Mesothelial cell of epicardium (in vitro differentiated cells): Measurements from ENCODE around the gene NAT8L. TPM values are rescaled to one million over a fixed set of nuclear protein-coding genes. Genes with fewer than 3 reads are reported as not detected.

Experiments used
- DNase-seq, 2 experiments: peaks; one replicate each; pipeline ENCODE4 v3.0.0; 2021; ENCODE audit warnings: low spot score in 2 of 2; ENCODE audit not compliant: unreplicated experiment in 2 of 2
- H3K27ac Mint-ChIP-seq: 2 replicates; pipeline ENCODE4 v1.8.0; 2021; ENCODE audit warnings: mixed read lengths
- H3K27me3 Mint-ChIP-seq: 2 replicates; pipeline ENCODE4 v1.8.0; 2021; ENCODE audit warnings: low read depth, mixed read lengths
- H3K36me3 Mint-ChIP-seq: 2 replicates; pipeline ENCODE4 v1.8.0; 2021; ENCODE audit warnings: mixed read lengths
- H3K4me1 Mint-ChIP-seq: 2 replicates; pipeline ENCODE4 v1.8.0; 2021; ENCODE audit warnings: mixed read lengths
- H3K4me3 Mint-ChIP-seq: 2 replicates; pipeline ENCODE4 v1.8.0; 2021; ENCODE audit warnings: mild to moderate bottlenecking, moderate library complexity, mixed read lengths
- H3K9me3 Mint-ChIP-seq: 2 replicates; pipeline ENCODE4 v1.8.0; 2021; ENCODE audit warnings: mixed read lengths
- total RNA-seq: library from RNA; stranded (reverse); gene quantifications from 3 replicates; pipeline ENCODE4 v1.2.1, GENCODE V29; 2021
- TF ChIP-seq, protein P1 (sequence below): fragments of 200-600 bp; sonication (generic); IDR thresholded peaks from one replicate; pipeline ENCODE4 v1.5.0; 2021; ENCODE audit warnings: antibody characterized with exemption; ENCODE audit not compliant: unreplicated experiment

The NAT8L gene
- total RNA-seq, 1 donor from 2014 or later, result 25.2 TPM

DNA sequence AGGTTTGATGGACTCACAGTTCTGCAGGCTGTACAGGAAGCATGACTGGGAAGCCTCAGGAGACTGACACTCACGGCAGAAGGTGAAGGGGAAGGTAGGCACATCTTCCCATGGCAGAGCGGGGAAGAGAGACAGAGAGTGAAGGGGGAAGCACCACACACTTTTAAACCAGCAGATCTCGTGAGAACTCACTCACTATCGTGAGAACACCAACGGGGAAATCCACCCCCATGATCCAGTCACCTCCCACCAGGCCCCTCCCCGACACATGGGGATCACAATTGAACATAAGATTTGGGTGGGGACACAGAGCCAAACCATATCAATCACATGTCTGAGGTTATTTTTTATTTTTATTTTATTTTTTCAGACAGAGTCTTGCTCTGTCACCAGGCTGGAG lies 4.9 kb upstream of the NAT8L start:
- no peaks in the 10 kb centered on the region for H3K9me3 Mint-ChIP-seq
- TF ChIP-seq, protein P1, sequence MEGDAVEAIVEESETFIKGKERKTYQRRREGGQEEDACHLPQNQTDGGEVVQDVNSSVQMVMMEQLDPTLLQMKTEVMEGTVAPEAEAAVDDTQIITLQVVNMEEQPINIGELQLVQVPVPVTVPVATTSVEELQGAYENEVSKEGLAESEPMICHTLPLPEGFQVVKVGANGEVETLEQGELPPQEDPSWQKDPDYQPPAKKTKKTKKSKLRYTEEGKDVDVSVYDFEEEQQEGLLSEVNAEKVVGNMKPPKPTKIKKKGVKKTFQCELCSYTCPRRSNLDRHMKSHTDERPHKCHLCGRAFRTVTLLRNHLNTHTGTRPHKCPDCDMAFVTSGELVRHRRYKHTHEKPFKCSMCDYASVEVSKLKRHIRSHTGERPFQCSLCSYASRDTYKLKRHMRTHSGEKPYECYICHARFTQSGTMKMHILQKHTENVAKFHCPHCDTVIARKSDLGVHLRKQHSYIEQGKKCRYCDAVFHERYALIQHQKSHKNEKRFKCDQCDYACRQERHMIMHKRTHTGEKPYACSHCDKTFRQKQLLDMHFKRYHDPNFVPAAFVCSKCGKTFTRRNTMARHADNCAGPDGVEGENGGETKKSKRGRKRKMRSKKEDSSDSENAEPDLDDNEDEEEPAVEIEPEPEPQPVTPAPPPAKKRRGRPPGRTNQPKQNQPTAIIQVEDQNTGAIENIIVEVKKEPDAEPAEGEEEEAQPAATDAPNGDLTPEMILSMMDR, result no peak
- H3K4me3 Mint-ChIP-seq, result no peak overlapping the region
- no peak for DNase-seq
- H3K4me1 Mint-ChIP-seq, result peaks cover 9% of the 10 kb centered on the region
- peaks cover 2% of the 10 kb centered on the region for H3K36me3 Mint-ChIP-seq
- peaks cover 53% of the 10 kb centered on the region for H3K27me3 Mint-ChIP-seq
- H3K27ac Mint-ChIP-seq, result no peak overlapping the region

DNA sequence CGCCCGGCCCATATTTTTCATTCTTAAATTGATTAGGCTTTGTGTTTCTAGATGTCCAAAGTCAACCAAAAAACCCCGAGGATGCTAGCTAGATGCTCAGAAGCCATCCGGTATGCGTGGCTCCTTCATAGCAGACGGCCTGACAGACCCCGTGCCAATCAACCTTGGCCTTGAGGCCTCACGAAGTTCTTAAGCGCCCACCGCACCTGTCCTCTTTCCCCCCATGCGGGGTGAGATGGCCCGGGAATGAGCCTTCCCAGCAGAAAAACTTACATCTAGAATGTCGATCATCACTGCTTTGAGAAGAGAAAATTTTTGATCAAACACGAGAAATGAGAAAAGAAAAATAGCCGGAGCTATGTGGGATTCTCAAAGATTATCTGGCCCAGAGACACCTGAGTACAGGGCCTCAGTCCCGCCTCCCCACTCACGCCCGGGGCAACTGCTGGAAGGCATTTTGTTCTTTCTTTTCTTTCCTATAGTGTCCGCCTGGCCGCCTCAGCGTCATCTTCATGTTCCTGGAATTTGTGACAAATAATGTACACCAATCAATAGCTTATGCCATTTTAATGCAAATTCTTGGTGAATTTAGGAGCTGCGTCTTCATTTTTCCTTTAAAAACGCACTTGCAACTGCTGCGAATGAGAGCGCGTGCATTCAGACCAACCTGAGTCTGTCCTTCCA lies 1.6 kb upstream of the NAT8L start:
- TF ChIP-seq, protein P1, result no peak
- H3K9me3 Mint-ChIP-seq, result no peaks in the 10 kb centered on the region
- peaks cover 2% of the 10 kb centered on the region for H3K36me3 Mint-ChIP-seq
- H3K27ac Mint-ChIP-seq, result peak overlapping the region; percentile 17
- peak overlapping the region; percentile 58 for H3K4me3 Mint-ChIP-seq
- DNase-seq, result no peak
- peaks cover 45% of the 10 kb centered on the region for H3K27me3 Mint-ChIP-seq
- peaks cover 11% of the 10 kb centered on the region for H3K4me1 Mint-ChIP-seq

DNA sequence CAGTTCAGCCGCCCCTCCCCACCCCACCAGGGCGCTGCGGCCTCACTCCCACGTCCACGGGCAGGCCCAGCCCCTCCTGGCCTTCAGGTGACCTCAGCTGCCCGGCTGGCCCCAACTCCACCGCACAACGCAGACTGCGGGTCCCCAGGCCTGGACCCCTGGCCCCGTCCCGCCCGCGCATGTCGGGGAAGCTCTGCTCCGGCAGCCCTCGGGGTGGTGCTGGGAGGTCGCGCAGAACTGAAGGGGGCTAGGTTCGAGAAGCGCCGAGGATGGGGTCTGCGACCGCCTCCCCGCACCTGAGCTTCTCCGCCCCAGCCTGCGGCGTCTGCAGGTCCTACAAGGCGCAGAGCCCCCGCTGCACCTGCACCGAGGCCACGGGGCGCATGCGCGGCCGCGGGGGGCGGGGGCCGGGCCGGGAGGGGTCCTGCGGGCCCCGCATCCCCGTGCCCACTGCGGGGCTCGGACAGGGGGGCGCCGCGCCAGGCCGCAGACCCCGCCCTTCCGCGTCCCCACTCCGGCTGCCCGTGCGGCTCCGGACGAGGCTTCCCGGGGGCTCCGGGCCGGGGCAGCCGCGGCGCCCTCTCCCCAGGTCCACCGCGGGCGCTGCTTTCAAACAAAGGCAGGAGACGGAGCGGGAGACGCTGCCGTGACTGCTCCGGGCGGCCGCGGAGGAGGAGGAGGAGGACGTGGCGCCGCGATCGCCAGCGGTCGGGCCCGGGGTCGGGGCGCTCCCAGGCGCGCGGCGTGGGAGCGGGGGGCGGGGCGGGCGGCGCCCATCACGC lies 672 bp upstream of the NAT8L start:
- no peaks in the 10 kb centered on the region for H3K9me3 Mint-ChIP-seq
- peaks cover 11% of the 10 kb centered on the region for H3K4me1 Mint-ChIP-seq
- H3K36me3 Mint-ChIP-seq, result peaks cover 2% of the 10 kb centered on the region
- DNase-seq, result no peak
- peaks cover 42% of the 10 kb centered on the region for H3K27me3 Mint-ChIP-seq
- H3K27ac Mint-ChIP-seq, result no peak overlapping the region
- TF ChIP-seq, protein P1, result no peak
- H3K4me3 Mint-ChIP-seq, result peak overlapping the region; percentile 54

DNA sequence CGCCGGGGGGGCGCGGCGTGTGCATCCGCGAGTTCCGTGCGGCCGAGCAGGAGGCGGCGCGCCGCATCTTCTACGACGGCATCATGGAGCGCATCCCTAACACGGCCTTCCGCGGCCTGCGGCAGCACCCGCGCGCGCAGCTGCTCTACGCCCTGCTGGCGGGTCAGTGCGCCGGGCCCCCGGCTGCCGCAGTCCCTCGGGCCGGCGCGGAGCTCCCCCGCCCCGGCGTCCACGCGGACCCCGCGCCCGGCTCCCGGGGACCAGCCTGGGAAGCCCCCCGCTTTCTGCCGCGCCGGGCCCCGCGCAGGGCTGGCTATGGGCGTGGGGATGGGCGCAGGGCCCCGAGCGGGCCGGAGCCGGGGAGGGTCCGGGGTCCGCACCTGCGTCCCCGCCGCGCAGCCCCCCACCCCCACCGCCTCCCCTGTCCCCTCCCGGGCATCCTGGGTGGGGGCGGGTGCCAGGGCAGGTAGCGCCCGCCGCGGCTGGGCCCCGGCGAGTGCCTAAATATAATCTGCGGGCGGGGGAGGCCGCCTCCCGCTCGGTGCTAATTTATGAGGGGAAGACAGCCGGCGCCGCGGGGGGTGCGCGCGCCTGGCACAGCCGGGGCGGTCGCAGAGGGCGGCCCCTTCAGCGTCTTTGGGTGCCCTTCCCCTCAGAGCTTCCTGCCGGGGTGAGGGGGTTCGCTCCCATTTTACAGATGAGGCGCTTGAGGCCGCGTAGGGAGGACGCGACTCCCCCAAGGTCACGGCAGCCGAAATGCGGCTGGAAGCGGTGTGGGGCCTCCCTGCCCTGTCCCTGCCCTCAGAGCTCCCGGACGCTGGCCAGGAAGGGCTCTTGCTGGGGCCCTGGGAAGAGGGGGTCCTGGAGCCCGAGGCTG lies 837 bp downstream of the NAT8L start:
- H3K36me3 Mint-ChIP-seq, result no peaks in the 10 kb centered on the region
- peaks cover 11% of the 10 kb centered on the region for H3K4me1 Mint-ChIP-seq
- TF ChIP-seq, protein P1, result no peak
- no peak overlapping the region for H3K27ac Mint-ChIP-seq
- peak overlapping the region; percentile 53 for H3K4me3 Mint-ChIP-seq
- peaks cover 38% of the 10 kb centered on the region for H3K27me3 Mint-ChIP-seq
- peak in 1 of 2 experiments; percentile 25 for DNase-seq
- H3K9me3 Mint-ChIP-seq, result no peaks in the 10 kb centered on the region

DNA sequence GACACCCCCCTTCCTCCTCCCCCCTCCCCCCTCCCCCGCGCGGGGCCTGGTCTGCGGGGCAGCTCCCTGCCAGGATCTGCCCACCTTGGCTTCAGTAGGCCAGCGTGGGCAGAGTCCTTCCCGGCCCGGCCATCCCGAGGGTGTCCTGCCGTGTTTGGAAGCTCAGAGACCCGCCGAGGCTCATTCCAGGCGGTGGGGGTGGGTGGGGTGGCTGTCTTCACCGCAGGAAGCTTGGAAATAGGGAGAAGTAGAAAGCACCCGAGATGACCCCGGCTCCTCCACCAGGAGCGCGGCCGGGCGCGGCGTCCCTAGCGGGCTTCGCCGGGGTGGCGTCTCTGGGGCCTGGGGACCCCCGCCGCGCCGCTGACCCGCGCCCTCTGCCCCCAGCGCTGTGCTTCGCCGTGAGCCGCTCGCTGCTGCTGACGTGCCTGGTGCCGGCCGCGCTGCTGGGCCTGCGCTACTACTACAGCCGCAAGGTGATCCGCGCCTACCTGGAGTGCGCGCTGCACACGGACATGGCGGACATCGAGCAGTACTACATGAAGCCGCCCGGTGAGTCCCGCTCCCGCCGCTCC lies 1.6 kb downstream of the NAT8L start:
- TF ChIP-seq, protein P1, result no peak
- peak overlapping the region; percentile 53 for H3K4me3 Mint-ChIP-seq
- H3K27me3 Mint-ChIP-seq, result peaks cover 33% of the 10 kb centered on the region
- H3K9me3 Mint-ChIP-seq, result no peaks in the 10 kb centered on the region
- peak in 1 of 2 experiments; percentile 19 for DNase-seq
- no peaks in the 10 kb centered on the region for H3K36me3 Mint-ChIP-seq
- H3K27ac Mint-ChIP-seq, result no peak overlapping the region
- peaks cover 10% of the 10 kb centered on the region for H3K4me1 Mint-ChIP-seq
